ENCODE data around the gene DNHD1.

- TF ChIP-seq CTCF (conservative IDR thresholded peaks at IDR 0.05): no peak
- TF ChIP-seq ZFX (IDR thresholded peaks at IDR 0.05): no peak
Observed at GRCh38 chr11:6579681-6580080, 82.6 kb downstream of the DNHD1 start.
